ENCODE data around the gene TTC33. TPM values are rescaled to one million over a fixed set of nuclear protein-coding genes. Genes with fewer than 3 reads are reported as not detected.
"Not testable (repeated sequence)": the region's sequence is repeated elsewhere in the genome, so short reads cannot be mapped to it uniquely, and the experiment has no call there.

TTC33 gene
- total RNA-seq, 6 experiments from 2014 or later = 5.6 to 9.2 (median 7.0) TPM

GRCh38 chr5:40656766-40657165 lies 99.0 kb downstream of the TTC33 start:
- no peak for DNase-seq
- Histone ChIP-seq H3K4me3 (no peak overlapping the region), H3K4me1 (no peaks in the 10 kb centered on the region), H3K9me3 (no peaks in the 10 kb centered on the region), H3K27me3 (no peaks in the 10 kb centered on the region), H3K27ac (no peak overlapping the region), H3K36me3 (no peaks in the 10 kb centered on the region)
- intact Hi-C loops (cut with DNase I) = no loop called here
- no peak for ATAC-seq
- TF ChIP-seq POLR2A (IDR thresholded peaks at IDR 0.05) (no peak), CTCF (IDR thresholded peaks at IDR 0.05) (no peak)

- intact Hi-C loops (cut with DNase I); H3K4me3 ChIP-seq; H3K9me3 ChIP-seq; H3K27ac ChIP-seq; H3K4me1 ChIP-seq; DNase-seq; ATAC-seq; H3K36me3 ChIP-seq; H3K27me3 ChIP-seq: not testable (repeated sequence)
Observed at GRCh38 chr5:40656091-40656490, 99.7 kb downstream of the TTC33 start.

- WGBS (ENCODE audit: insufficient coverage, low coverage, low lambda C conversion rate, missing lambda C conversion rate) = 21% methylated on average over 2 of the region's 2 CpGs
- no peaks in the 10 kb centered on the region for H3K27me3 ChIP-seq
- no peaks in the 10 kb centered on the region for H3K36me3 ChIP-seq
- H3K9me3 ChIP-seq = no peaks in the 10 kb centered on the region
- intact Hi-C loops (cut with DNase I) = no loop called here
- DNase-seq (no peak), ATAC-seq (no peak)
- TF ChIP-seq CTCF (IDR thresholded peaks at IDR 0.05) (no peak), POLR2A (IDR thresholded peaks at IDR 0.05) (no peak)
- H3K4me3 ChIP-seq = no peak overlapping the region
- H3K4me1 ChIP-seq = no peaks in the 10 kb centered on the region
- H3K27ac ChIP-seq = no peak overlapping the region
Observed at GRCh38 chr5:40655138-40655537, 100.6 kb downstream of the TTC33 start.

GRCh38 chr5:40654377-40654991 lies 101.3 kb downstream of the TTC33 start:
- Histone ChIP-seq H3K4me3 (no peak overlapping the region), H3K4me1 (no peaks in the 10 kb centered on the region), H3K36me3 (no peaks in the 10 kb centered on the region), H3K27ac (no peak overlapping the region), H3K27me3 (no peaks in the 10 kb centered on the region), H3K9me3 (no peaks in the 10 kb centered on the region)
- 80% methylated on average over 4 of the region's 4 CpGs for WGBS (ENCODE audit: insufficient coverage, low coverage, low lambda C conversion rate, missing lambda C conversion rate)
- ATAC-seq = no peak
- DNase-seq = no peak
- intact Hi-C loops (cut with DNase I) = no loop called here
- TF ChIP-seq CTCF (IDR thresholded peaks at IDR 0.05) = no peak
- TF ChIP-seq POLR2A (IDR thresholded peaks at IDR 0.05) = no peak

GRCh38 chr5:40653221-40654022 lies 102.3 kb downstream of the TTC33 start:
- Histone ChIP-seq H3K9me3 (no peaks in the 10 kb centered on the region), H3K4me1 (no peaks in the 10 kb centered on the region), H3K27me3 (no peaks in the 10 kb centered on the region), H3K36me3 (no peaks in the 10 kb centered on the region), H3K4me3 (no peak overlapping the region), H3K27ac (no peak overlapping the region)
- ATAC-seq (no peak), DNase-seq (no peak)
- intact Hi-C loops (cut with DNase I) = no loop called here
- WGBS (ENCODE audit: insufficient coverage, low coverage, low lambda C conversion rate, missing lambda C conversion rate) = 77% methylated on average over 2 of the region's 4 CpGs
- TF ChIP-seq POLR2A (IDR thresholded peaks at IDR 0.05) (no peak), CTCF (IDR thresholded peaks at IDR 0.05) (no peak)

All from right lobe of liver (tissue), 6 donors.